NOMO-1 treated with dmso at 0.1 percent for 144 hours (cell line): ENCODE data around the gene GABPB2.
A peak's percentile ranks its signal among the peaks of the same experiment; 100 is the strongest.

Source experiments
- DNase-seq: peaks from one replicate; lab custom pipeline; 2025; ENCODE audit not compliant: unreplicated experiment; lab: John Stamatoyannopoulos, UW

Gene GABPB2

GRCh38 chr1:151158326-151158725 lies 87.8 kb downstream of the GABPB2 start:
- DNase-seq: peak; percentile 23

- peak; percentile 7 for DNase-seq
Measured at GRCh38 chr1:151158751-151159251, 88.2 kb downstream of the GABPB2 start.

GRCh38 chr1:151159373-151159772 lies 88.8 kb downstream of the GABPB2 start:
- no peak for DNase-seq

DNA sequence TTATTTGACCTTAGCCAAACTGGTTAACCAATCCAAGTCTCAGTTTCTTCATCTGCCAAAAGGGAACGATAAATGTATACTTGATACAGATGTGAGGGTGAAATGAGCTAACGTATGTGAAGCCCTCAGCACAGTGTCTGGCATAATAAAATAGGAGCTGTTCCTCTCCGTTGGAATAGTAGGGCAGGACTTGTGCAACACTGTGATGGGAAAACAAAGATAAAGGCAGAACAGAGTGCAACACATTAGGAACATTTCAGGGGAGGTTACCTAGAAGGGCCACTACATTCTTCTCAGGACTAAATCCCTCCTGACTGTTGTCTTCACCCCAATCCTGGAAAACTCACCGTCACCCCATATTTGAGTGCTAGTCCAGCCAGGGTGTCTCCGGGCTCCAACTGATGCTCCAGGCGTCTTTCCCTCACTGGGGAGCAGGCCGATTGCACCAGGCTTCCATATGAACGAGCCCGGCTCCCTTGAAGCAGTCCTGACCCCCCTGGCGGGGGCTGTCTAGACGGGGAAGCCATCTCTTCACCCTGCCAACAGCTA lies 94.2 kb downstream of the GABPB2 start:
- DNase-seq: no peak

- no peak for DNase-seq
Measured at GRCh38 chr1:151165281-151165737, 94.7 kb downstream of the GABPB2 start.

DNA sequence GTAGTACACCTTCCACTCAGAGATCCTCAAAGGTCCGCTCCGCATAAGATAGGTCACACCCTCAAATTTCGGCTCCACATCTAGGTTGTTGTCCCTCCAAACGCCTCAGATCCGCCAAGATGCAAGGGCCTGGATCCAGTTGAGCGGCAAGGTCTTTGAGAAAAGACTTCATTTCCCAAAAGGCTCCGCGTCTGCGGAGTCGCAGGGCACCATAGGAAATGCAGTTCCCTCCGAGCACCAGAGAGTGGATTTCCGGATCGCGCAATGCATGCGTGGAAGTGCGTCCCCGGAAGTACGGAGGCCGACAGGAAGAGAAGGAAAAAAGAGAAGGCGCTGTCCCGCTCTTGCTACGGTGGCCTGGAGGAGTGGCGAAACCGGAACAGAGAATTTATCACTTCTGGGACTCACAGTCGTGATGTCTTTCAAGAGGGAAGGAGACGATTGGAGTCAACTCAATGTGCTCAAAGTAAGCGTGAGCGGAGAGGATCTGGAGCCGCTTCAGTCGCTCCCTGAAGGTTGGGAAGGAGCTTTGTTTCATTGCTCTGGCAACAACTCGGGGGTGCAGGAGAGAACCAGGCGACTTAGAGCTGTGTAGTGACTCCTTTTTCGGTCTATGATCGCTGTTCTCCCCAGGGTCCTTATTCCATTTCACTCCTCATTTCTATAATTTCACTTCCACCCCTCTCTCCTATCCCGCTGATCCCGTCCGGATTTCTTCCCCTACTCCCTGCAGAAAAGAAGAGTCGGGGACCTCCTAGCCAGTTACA lies 95.4 kb downstream of the GABPB2 start, which contains the start of the genes LYSMD1 and SCNM1:
TSS of gene LYSMD1 (minus strand) at position 165 of the 767 bp plus-strand sequence. CDS start 644 bp downstream, outside the sequence.
TSS of gene SCNM1 (plus strand) at position 407 of the 767 bp plus-strand sequence. CDS start at position 416, 9 bp downstream.
- DNase-seq: peak; percentile 98

DNA sequence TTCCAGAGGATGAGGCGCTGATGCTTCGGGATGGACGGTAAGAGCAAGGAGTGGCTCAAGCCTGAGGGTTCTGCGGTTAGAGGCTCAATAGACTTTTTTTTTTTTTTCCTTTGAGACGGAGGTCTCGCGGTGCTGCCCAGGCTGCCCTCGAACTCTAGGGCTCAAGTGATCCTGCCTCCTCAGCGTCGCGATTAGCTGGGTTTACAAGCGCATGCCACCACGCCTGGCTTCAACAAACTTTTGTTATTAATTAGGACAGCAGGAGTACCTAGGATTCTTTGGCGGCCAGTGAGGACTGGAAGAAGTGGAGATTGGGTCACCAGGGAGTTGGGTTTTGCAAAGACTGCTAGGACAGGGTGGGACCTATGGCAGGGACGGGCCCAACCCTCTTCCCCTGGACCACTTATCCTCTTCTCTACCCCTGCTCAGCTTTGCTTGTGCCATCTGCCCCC lies 96.0 kb downstream of the GABPB2 start:
- peak; percentile 10 for DNase-seq

DNA sequence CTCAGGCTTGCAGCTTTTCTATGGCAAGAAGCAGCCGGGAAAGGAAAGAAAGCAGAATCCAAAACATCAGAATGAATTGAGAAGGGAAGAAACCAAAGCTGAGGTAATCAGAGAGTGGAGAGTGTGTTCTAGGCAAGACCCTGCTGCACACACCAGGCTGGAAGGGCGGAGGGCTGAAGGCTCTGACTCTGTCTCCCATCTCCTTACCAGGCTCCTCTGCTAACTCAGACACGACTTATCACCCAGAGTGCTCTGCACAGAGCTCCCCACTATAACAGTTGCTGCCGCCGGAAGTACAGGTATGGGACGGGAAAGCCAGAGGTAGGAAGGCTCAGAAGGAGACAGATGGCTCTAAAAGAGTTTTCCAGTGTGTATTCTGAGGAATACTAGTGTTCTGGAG lies 96.6 kb downstream of the GABPB2 start:
- DNase-seq: no peak

GRCh38 chr1:151171190-151171589 lies 100.6 kb downstream of the GABPB2 start:
- DNase-seq: no peak
